K562 (cell line): ENCODE results near the gene KRTAP5-5. TPM values are rescaled to one million over a fixed set of nuclear protein-coding genes. Genes with fewer than 3 reads are reported as not detected.

Experiments
- ATAC-seq: fragments of 200-7000 bp; cut with Tn5 transposase; 3 replicates; pipeline ENCODE4 v1.9.1; 2020; ENCODE audit warnings: moderate library complexity
- BruUV-seq: library from RNA; stranded (reverse); fragments of 400-500 nt; replicated peaks from 2 replicates; lab custom pipeline; 2021; lab: Mats Ljungman, UMichigan
- CTCF ChIA-PET: fragments of 300-600 bp; formaldehyde crosslinking; extraction: SDS; loops from one replicate; lab custom pipeline; 2021; ENCODE audit warnings: low intra/inter-chr PET ratio; lab: Yijun Ruan, JAX
- POLR2A ChIA-PET: fragments of 300-600, 350-650 bp; sonication (Branson Sonifier 250); formaldehyde crosslinking; extraction: SDS; loops from one replicate; lab custom pipeline; 2021; ENCODE audit warnings: antibody characterized with exemption, inconsistent platforms; lab: Yijun Ruan, JAX
- DNase-seq, 4 experiments: peaks; one replicate each; pipeline versions ENCODE4 v3.0.0 to v3.0.0-alpha.2; 2011 to 2018; ENCODE audit warnings: low spot score in 3 of 4, mixed read lengths in 3 of 4; ENCODE audit errors: extremely low read depth in 1 of 4
- FAIRE-seq: peaks from 2 replicates; lab custom pipeline; 2011; peaks lifted over from hg19 to GRCh38; lab: Jason Lieb, UNC
- H2AFZ ChIP-seq: 2 replicates; pipeline ENCODE4 v1.6.0; 2011; ENCODE audit warnings: low read depth, low read length, control low read depth, inconsistent platforms
- H3K27ac ChIP-seq: fragments of 200-600 bp; 3 replicates; pipeline ENCODE4 v1.8.0; 2011; ENCODE audit warnings: low read depth, mild to moderate bottlenecking, control low read depth, inconsistent platforms, low read length, moderate library complexity, mixed read lengths; ENCODE audit errors: extremely low read depth
- H3K27me3 ChIP-seq, 2 experiments: fragments of 300-600 bp in 1 of 2; 2 replicates in 1 of 2; 3 replicates in 1 of 2; pipeline versions ENCODE4 v1.6.0 to v1.8.0; 2011; ENCODE audit warnings: inconsistent platforms in 2 of 2, low read length in 2 of 2, mild to moderate bottlenecking in 1 of 2, mixed read lengths in 1 of 2, moderate library complexity in 1 of 2; ENCODE audit not compliant: control insufficient read depth in 2 of 2, insufficient read depth in 2 of 2
- H3K36me3 ChIP-seq: fragments of 300-600 bp; 3 replicates; pipeline ENCODE4 v1.8.0; 2011; ENCODE audit warnings: mild to moderate bottlenecking, low read length, inconsistent platforms; ENCODE audit not compliant: control insufficient read depth, insufficient read depth
- H3K4me1 ChIP-seq, 2 experiments: fragments of 200-600 bp in 1 of 2; replicated peaks in 1 of 2; 2 replicates in 1 of 2; 3 replicates in 1 of 2; pipeline versions ENCODE4 v1.5.1 to v1.8.0; 2011; ENCODE audit warnings: inconsistent platforms in 2 of 2, low read length in 2 of 2, mild to moderate bottlenecking in 1 of 2, mixed read lengths in 1 of 2, moderate library complexity in 1 of 2; ENCODE audit not compliant: control insufficient read depth in 2 of 2, insufficient read depth in 2 of 2
- H3K4me2 ChIP-seq: 2 replicates; pipeline ENCODE4 v1.6.1; 2011; ENCODE audit warnings: low read length, control low read depth, inconsistent platforms, mixed read lengths; ENCODE audit not compliant: insufficient read depth
- H3K4me3 ChIP-seq: fragments of 200-600 bp; sonication (generic), shearing (Covaris generic); 2 replicates; pipeline ENCODE4 v1.5.1; 2016; ENCODE audit warnings: control low read depth, inconsistent platforms
- H3K79me2 ChIP-seq: fragments of 200-600 bp; 3 replicates; pipeline ENCODE4 v1.8.0; 2011; ENCODE audit warnings: low read length, inconsistent platforms; ENCODE audit not compliant: control insufficient read depth, insufficient read depth
- H3K9ac ChIP-seq, 2 experiments: 2 replicates each; pipeline versions ENCODE4 v1.6.0 to v1.6.1; 2011; ENCODE audit warnings: low read depth in 2 of 2, low read length in 2 of 2, control low read depth in 1 of 2, inconsistent platforms in 1 of 2, mild to moderate bottlenecking in 1 of 2, mixed read lengths in 1 of 2; ENCODE audit not compliant: insufficient read depth in 1 of 2
- H3K9me1 ChIP-seq: one replicate; pipeline ENCODE4 v1.6.0; 2011; ENCODE audit warnings: inconsistent platforms, mild to moderate bottlenecking, low read length, moderate library complexity; ENCODE audit not compliant: control insufficient read depth, insufficient read depth
- H3K9me3 ChIP-seq: replicated peaks from 2 replicates; pipeline ENCODE4 v1.5.1; 2011; ENCODE audit warnings: low read depth, low read length, inconsistent platforms; ENCODE audit not compliant: control insufficient read depth, insufficient read depth
- H4K20me1 ChIP-seq: replicated peaks from 2 replicates; pipeline ENCODE4 v1.6.1; 2011; ENCODE audit warnings: low read length, inconsistent platforms, mixed read lengths; ENCODE audit not compliant: control insufficient read depth, insufficient read depth
- ARID2 ChIP-seq: fragments of 450-650 bp; IDR thresholded peaks from 2 replicates; pipeline ENCODE4 v1.6.1; 2017; ENCODE audit warnings: antibody characterized with exemption, mild to moderate bottlenecking
- CHCHD3 ChIP-seq: fragments of 250-450 bp; sonication (Bioruptor Pico); IDR thresholded peaks from 2 replicates; pipeline ENCODE4 v2.1.2; 2022; ENCODE audit warnings: mild to moderate bottlenecking
- HDAC8 ChIP-seq: fragments of 450-650 bp; IDR thresholded peaks from 2 replicates; pipeline ENCODE4 v1.6.1; 2016; ENCODE audit warnings: mild to moderate bottlenecking, missing genetic modification characterization, moderate library complexity, missing compliant biosample characterization
- KHSRP ChIP-seq: fragments of 450-650 bp; IDR thresholded peaks from 2 replicates; pipeline ENCODE4 v1.6.1; 2017
- MYBL2 ChIP-seq, 2 experiments: fragments of 450-650 bp in 1 of 2; sonication (generic) in 1 of 2; formaldehyde crosslinking in 1 of 2; IDR thresholded peaks; 2 replicates each; pipeline versions ENCODE4 v1.6.1 to v1.8.1; 2017 to 2022; ENCODE audit warnings: borderline replicate concordance in 1 of 2, inconsistent platforms in 1 of 2, low read depth in 1 of 2, mild to moderate bottlenecking in 1 of 2, missing genetic modification reagents in 1 of 2, moderate library complexity in 1 of 2
- NFIX ChIP-seq: fragments of 250-450 bp; sonication (Bioruptor Pico); IDR thresholded peaks from 2 replicates; pipeline ENCODE4 v1.4.0; 2020; ENCODE audit warnings: low read depth, mild to moderate bottlenecking, moderate library complexity
- SMAD4 ChIP-seq: fragments of 250-450 bp; sonication (Bioruptor Pico); conservative IDR thresholded peaks from 2 replicates; pipeline ENCODE4 v1.8.0; 2021; ENCODE audit warnings: inconsistent platforms, mild to moderate bottlenecking, moderate library complexity
- SNIP1 ChIP-seq: fragments of 450-650 bp; IDR thresholded peaks from 2 replicates; pipeline ENCODE4 v1.7.1; 2017; ENCODE audit warnings: low read depth, mild to moderate bottlenecking
- ZNF175 ChIP-seq: fragments of 200-800 bp; sonication (Bioruptor generic); IDR thresholded peaks from 2 replicates; pipeline ENCODE4 v1.6.1; 2016; ENCODE audit warnings: low read depth, mild to moderate bottlenecking, missing genetic modification characterization, missing compliant biosample characterization
- ZNF347 ChIP-seq: fragments of 450-650 bp; formaldehyde crosslinking; IDR thresholded peaks from 2 replicates; pipeline ENCODE4 v1.4.0; 2020; ENCODE audit warnings: low read depth, mild to moderate bottlenecking, moderate library complexity
- ZNF830 ChIP-seq: fragments of 250-450 bp; sonication (Bioruptor Pico); IDR thresholded peaks from 2 replicates; pipeline ENCODE4 v1.5.0; 2021; ENCODE audit warnings: mild to moderate bottlenecking
- WGBS: fragments of 100-300 bp; shearing (Covaris generic); methylation state at CpG from one replicate; pipeline ENCODE4 v1.1.6; 2016; ENCODE audit warnings: low coverage, mixed read lengths; ENCODE audit not compliant: insufficient coverage; ENCODE audit errors: missing lambda C conversion rate; 5-methylcytosine and 5-hydroxymethylcytosine counted together
- in situ Hi-C: fragments of 300-500 bp; cut with MboI; formaldehyde crosslinking; loops from 4 replicates; pipeline ENCODE4 v1.15.0; 2018; ENCODE audit warnings: inconsistent platforms, mixed read lengths
- intact Hi-C: fragments of 100-400 bp; cut with micrococcal nuclease; formaldehyde crosslinking; loops from 2 replicates; pipeline ENCODE4 v1.14.2; 2022
- polyA plus RNA-seq, 8 experiments: library from polyadenylated mRNA; depleted of rRNA in 4 of 8; stranded (reverse) in 5 of 8; unstranded in 3 of 8; fragments of >200 nt; fragmentation: Nextera tagmentation in 2 of 8; fragmentation: Illumina TruSeq in 1 of 8; extraction: Ambion mirVana in 2 of 8; extraction: Trizol in 1 of 8; gene quantifications; 2 replicates each; pipeline versions ENCODE4 v1.2.1 to v1.2.3, GENCODE V29; 2011 to 2014; ENCODE audit warnings: inconsistent platforms in 1 of 8, missing spikeins in 1 of 8
- total RNA-seq, 7 experiments: library from RNA; depleted of rRNA in 6 of 7; stranded (reverse); fragments of >200 nt in 6 of 7; fragmentation: Illumina TruSeq in 2 of 7; extraction: Trizol in 2 of 7; gene quantifications; 2 replicates each; pipeline versions ENCODE4 v1.2.1 to v1.2.3, GENCODE V29; 2011 to 2021; ENCODE audit warnings: low replicate concordance in 1 of 7
- TF ChIP-seq, protein P1 (sequence below): fragments of 450-650 bp; IDR thresholded peaks from 2 replicates; pipeline ENCODE4 v1.6.1; 2014; ENCODE audit warnings: low read depth, mild to moderate bottlenecking, moderate library complexity, borderline replicate concordance
- TF ChIP-seq, protein P2 (sequence below), 2 experiments: fragments of 450-650 bp in 1 of 2; sonication (generic) in 1 of 2; formaldehyde crosslinking in 1 of 2; IDR thresholded peaks in 1 of 2; conservative IDR thresholded peaks in 1 of 2; 2 replicates each; pipeline versions ENCODE4 v1.6.1 to v1.8.1; 2016 to 2023; ENCODE audit warnings: mild to moderate bottlenecking in 2 of 2, moderate library complexity in 2 of 2, inconsistent platforms in 1 of 2, missing genetic modification reagents in 1 of 2
- TF ChIP-seq, protein P3 (sequence below): fragments of 450-650 bp; IDR thresholded peaks from 2 replicates; pipeline ENCODE4 v1.6.1; 2017; ENCODE audit warnings: antibody characterized with exemption
- TF ChIP-seq, protein P4 (sequence below): IDR thresholded peaks from 2 replicates; pipeline ENCODE4 v1.6.1; 2012; ENCODE audit warnings: low read depth, low read length, improper control_type of control experiment, borderline replicate concordance

KRTAP5-5 gene
- total and polyA plus RNA-seq, 9 of the 15 experiments (the other 6 are each of a cell fraction or from before 2014, with no cell fraction given), result not detected

DNA sequence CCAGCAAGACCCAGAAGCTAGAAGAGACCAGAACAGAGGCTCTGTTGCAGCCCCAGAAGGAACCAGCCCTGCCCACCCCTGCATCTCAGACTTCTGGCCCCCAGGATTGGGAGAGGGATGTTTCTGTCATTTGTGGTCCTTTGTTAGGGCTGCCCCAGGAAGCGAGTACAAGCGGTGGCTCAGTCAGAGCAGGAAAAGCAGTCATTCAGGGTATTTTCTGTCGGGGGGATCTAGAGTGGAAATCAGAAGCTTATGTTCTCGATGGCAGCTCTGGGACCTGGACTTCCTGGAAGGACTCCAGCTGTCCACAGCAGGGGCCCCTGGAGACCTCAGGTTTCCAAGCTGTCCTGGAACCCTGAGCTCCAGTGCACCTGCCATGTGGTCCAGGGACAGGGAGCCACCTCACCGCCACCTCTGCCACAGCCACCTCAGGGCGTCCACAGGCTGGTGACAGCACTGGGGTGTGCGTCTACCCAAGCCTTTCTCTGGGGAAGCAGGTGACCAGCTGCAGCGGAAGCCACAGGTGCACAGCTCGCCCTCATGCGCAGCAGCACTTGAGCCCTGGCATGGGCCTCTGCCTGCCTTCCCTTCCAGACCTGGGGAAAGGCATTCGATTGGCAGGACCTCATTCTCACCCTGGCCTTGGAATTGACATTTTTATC lies 2.6 kb downstream of the KRTAP5-5 start:
- no TSS peak for BruUV-seq
- TF ChIP-seq ARID2, result no peak
- no peak for TF ChIP-seq SMAD4 (CRISPR knock-in tag)
- no peak for TF ChIP-seq MYBL2 (IDR thresholded peaks at IDR 0.05; ENCODE audit: low read depth)
- TF ChIP-seq MYBL2 (CRISPR knock-in tag; IDR thresholded peaks at IDR 0.05; ENCODE audit: borderline replicate concordance), result no peak
- no peak for TF ChIP-seq CHCHD3 (CRISPR knock-in tag)
- TF ChIP-seq ZNF175 (CRISPR knock-in tag), result no peak
- TF ChIP-seq, protein P1, sequence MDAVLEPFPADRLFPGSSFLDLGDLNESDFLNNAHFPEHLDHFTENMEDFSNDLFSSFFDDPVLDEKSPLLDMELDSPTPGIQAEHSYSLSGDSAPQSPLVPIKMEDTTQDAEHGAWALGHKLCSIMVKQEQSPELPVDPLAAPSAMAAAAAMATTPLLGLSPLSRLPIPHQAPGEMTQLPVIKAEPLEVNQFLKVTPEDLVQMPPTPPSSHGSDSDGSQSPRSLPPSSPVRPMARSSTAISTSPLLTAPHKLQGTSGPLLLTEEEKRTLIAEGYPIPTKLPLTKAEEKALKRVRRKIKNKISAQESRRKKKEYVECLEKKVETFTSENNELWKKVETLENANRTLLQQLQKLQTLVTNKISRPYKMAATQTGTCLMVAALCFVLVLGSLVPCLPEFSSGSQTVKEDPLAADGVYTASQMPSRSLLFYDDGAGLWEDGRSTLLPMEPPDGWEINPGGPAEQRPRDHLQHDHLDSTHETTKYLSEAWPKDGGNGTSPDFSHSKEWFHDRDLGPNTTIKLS, result no peak
- TF ChIP-seq, protein P2, sequence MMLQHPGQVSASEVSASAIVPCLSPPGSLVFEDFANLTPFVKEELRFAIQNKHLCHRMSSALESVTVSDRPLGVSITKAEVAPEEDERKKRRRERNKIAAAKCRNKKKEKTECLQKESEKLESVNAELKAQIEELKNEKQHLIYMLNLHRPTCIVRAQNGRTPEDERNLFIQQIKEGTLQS (IDR thresholded peaks at IDR 0.05), result no peak
- TF ChIP-seq, protein P2 (CRISPR knock-in tag; conservative IDR thresholded peaks at IDR 0.05), result no peak
- TF ChIP-seq, protein P3, sequence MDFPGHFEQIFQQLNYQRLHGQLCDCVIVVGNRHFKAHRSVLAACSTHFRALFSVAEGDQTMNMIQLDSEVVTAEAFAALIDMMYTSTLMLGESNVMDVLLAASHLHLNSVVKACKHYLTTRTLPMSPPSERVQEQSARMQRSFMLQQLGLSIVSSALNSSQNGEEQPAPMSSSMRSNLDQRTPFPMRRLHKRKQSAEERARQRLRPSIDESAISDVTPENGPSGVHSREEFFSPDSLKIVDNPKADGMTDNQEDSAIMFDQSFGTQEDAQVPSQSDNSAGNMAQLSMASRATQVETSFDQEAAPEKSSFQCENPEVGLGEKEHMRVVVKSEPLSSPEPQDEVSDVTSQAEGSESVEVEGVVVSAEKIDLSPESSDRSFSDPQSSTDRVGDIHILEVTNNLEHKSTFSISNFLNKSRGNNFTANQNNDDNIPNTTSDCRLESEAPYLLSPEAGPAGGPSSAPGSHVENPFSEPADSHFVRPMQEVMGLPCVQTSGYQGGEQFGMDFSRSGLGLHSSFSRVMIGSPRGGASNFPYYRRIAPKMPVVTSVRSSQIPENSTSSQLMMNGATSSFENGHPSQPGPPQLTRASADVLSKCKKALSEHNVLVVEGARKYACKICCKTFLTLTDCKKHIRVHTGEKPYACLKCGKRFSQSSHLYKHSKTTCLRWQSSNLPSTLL, result no peak
- TF ChIP-seq SNIP1, result no peak
- TF ChIP-seq, protein P4, sequence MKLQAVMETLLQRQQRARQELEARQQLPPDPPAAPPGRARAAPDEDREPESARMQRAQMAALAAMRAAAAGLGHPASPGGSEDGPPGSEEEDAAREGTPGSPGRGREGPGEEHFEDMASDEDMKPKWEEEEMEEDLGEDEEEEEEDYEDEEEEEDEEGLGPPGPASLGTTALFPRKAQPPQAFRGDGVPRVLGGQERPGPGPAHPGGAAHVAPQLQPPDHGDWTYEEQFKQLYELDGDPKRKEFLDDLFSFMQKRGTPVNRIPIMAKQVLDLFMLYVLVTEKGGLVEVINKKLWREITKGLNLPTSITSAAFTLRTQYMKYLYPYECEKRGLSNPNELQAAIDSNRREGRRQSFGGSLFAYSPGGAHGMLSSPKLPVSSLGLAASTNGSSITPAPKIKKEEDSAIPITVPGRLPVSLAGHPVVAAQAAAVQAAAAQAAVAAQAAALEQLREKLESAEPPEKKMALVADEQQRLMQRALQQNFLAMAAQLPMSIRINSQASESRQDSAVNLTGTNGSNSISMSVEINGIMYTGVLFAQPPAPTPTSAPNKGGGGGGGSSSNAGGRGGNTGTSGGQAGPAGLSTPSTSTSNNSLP, result no peak
- TF ChIP-seq HDAC8 (tag), result no peak
- TF ChIP-seq KHSRP, result no peak
- no peak for TF ChIP-seq ZNF347 (CRISPR knock-in tag)
- TF ChIP-seq ZNF830, result no peak
- no peak for TF ChIP-seq NFIX (CRISPR knock-in tag)
- 0% methylated on average over 11 of the region's 11 CpGs for WGBS

More for the DNA sequence above, 2.6 kb downstream of the KRTAP5-5 start:
- no peak overlapping the region for H2AFZ ChIP-seq
- H3K9me1 ChIP-seq, result no peaks in the 10 kb centered on the region
- no peak overlapping the region for H3K9ac ChIP-seq
- intact Hi-C loops, result no loop called here
- H3K79me2 ChIP-seq, result no peaks in the 10 kb centered on the region
- H3K9me3 ChIP-seq, result no peaks in the 10 kb centered on the region
- in situ Hi-C loops, result no loop called here
- no peaks in the 10 kb centered on the region for H3K36me3 ChIP-seq
- peaks cover 7% of the 10 kb centered on the region for H4K20me1 ChIP-seq
- H3K4me1 ChIP-seq, result peaks cover 0 to 5% of the 10 kb centered on the region in 2 experiments; a peak in 1 of 5 replicates
- ATAC-seq (no peak), FAIRE-seq (no peak), DNase-seq (no peak)
- ChIA-PET POLR2A (interaction anchor here (0.6 kb wide), 1 partner anchor 8 kb away, joined by 3 read pairs; no protein-coding TSS in a partner anchor), CTCF (no interaction called here)
- no peak overlapping the region for H3K4me3 ChIP-seq
- H3K27me3 ChIP-seq, result peaks cover 16 to 68% of the 10 kb centered on the region in 2 experiments
- H3K4me2 ChIP-seq, result no peak overlapping the region
- no peak overlapping the region for H3K27ac ChIP-seq
